K562 (cell line): ENCODE data around the gene PLCB4. TPM values are rescaled to one million over a fixed set of nuclear protein-coding genes. Genes with fewer than 3 reads are reported as not detected.

ENCODE experiments used
- ATAC-seq: fragments of 200-7000 bp; cut with Tn5 transposase; 3 replicates; pipeline ENCODE4 v1.9.1; 2020; ENCODE audit warnings: moderate library complexity
- BruUV-seq: library from RNA; stranded (reverse); fragments of 400-500 nt; replicated peaks from 2 replicates; lab custom pipeline; 2021; lab: Mats Ljungman, UMichigan
- CTCF ChIA-PET: fragments of 300-600 bp; formaldehyde crosslinking; extraction: SDS; loops from one replicate; lab custom pipeline; 2021; ENCODE audit warnings: low intra/inter-chr PET ratio; lab: Yijun Ruan, JAX
- POLR2A ChIA-PET: fragments of 300-600, 350-650 bp; sonication (Branson Sonifier 250); formaldehyde crosslinking; extraction: SDS; loops from one replicate; lab custom pipeline; 2021; ENCODE audit warnings: antibody characterized with exemption, inconsistent platforms; lab: Yijun Ruan, JAX
- DNase-seq, 4 experiments: peaks; one replicate each; pipeline versions ENCODE4 v3.0.0 to v3.0.0-alpha.2; 2011 to 2018; ENCODE audit warnings: low spot score in 3 of 4, mixed read lengths in 3 of 4; ENCODE audit errors: extremely low read depth in 1 of 4
- FAIRE-seq: peaks from 2 replicates; lab custom pipeline; 2011; peaks lifted over from hg19 to GRCh38; lab: Jason Lieb, UNC
- H2AFZ ChIP-seq: 2 replicates; pipeline ENCODE4 v1.6.0; 2011; ENCODE audit warnings: low read depth, low read length, control low read depth, inconsistent platforms
- H3K27ac ChIP-seq: fragments of 200-600 bp; 3 replicates; pipeline ENCODE4 v1.8.0; 2011; ENCODE audit warnings: low read depth, mild to moderate bottlenecking, control low read depth, inconsistent platforms, low read length, moderate library complexity, mixed read lengths; ENCODE audit errors: extremely low read depth
- H3K27me3 ChIP-seq, 2 experiments: fragments of 300-600 bp in 1 of 2; 2 replicates in 1 of 2; 3 replicates in 1 of 2; pipeline versions ENCODE4 v1.6.0 to v1.8.0; 2011; ENCODE audit warnings: inconsistent platforms in 2 of 2, low read length in 2 of 2, mild to moderate bottlenecking in 1 of 2, mixed read lengths in 1 of 2, moderate library complexity in 1 of 2; ENCODE audit not compliant: control insufficient read depth in 2 of 2, insufficient read depth in 2 of 2
- H3K36me3 ChIP-seq: fragments of 300-600 bp; 3 replicates; pipeline ENCODE4 v1.8.0; 2011; ENCODE audit warnings: mild to moderate bottlenecking, low read length, inconsistent platforms; ENCODE audit not compliant: control insufficient read depth, insufficient read depth
- H3K4me1 ChIP-seq, 2 experiments: fragments of 200-600 bp in 1 of 2; replicated peaks in 1 of 2; 2 replicates in 1 of 2; 3 replicates in 1 of 2; pipeline versions ENCODE4 v1.5.1 to v1.8.0; 2011; ENCODE audit warnings: inconsistent platforms in 2 of 2, low read length in 2 of 2, mild to moderate bottlenecking in 1 of 2, mixed read lengths in 1 of 2, moderate library complexity in 1 of 2; ENCODE audit not compliant: control insufficient read depth in 2 of 2, insufficient read depth in 2 of 2
- H3K4me2 ChIP-seq: 2 replicates; pipeline ENCODE4 v1.6.1; 2011; ENCODE audit warnings: low read length, control low read depth, inconsistent platforms, mixed read lengths; ENCODE audit not compliant: insufficient read depth
- H3K4me3 ChIP-seq: fragments of 200-600 bp; sonication (generic), shearing (Covaris generic); 2 replicates; pipeline ENCODE4 v1.5.1; 2016; ENCODE audit warnings: control low read depth, inconsistent platforms
- H3K79me2 ChIP-seq: fragments of 200-600 bp; 3 replicates; pipeline ENCODE4 v1.8.0; 2011; ENCODE audit warnings: low read length, inconsistent platforms; ENCODE audit not compliant: control insufficient read depth, insufficient read depth
- H3K9ac ChIP-seq, 2 experiments: 2 replicates each; pipeline versions ENCODE4 v1.6.0 to v1.6.1; 2011; ENCODE audit warnings: low read depth in 2 of 2, low read length in 2 of 2, control low read depth in 1 of 2, inconsistent platforms in 1 of 2, mild to moderate bottlenecking in 1 of 2, mixed read lengths in 1 of 2; ENCODE audit not compliant: insufficient read depth in 1 of 2
- H3K9me1 ChIP-seq: one replicate; pipeline ENCODE4 v1.6.0; 2011; ENCODE audit warnings: inconsistent platforms, mild to moderate bottlenecking, low read length, moderate library complexity; ENCODE audit not compliant: control insufficient read depth, insufficient read depth
- H3K9me3 ChIP-seq: replicated peaks from 2 replicates; pipeline ENCODE4 v1.5.1; 2011; ENCODE audit warnings: low read depth, low read length, inconsistent platforms; ENCODE audit not compliant: control insufficient read depth, insufficient read depth
- H4K20me1 ChIP-seq: replicated peaks from 2 replicates; pipeline ENCODE4 v1.6.1; 2011; ENCODE audit warnings: low read length, inconsistent platforms, mixed read lengths; ENCODE audit not compliant: control insufficient read depth, insufficient read depth
- BMI1 ChIP-seq: fragments of 150-350 bp; IDR thresholded peaks from 2 replicates; pipeline ENCODE4 v1.6.1; 2014; ENCODE audit warnings: low read length
- CBX3 ChIP-seq, 2 experiments: IDR thresholded peaks; 1 replicate in 1 of 2; 2 replicates in 1 of 2; pipeline ENCODE4 v1.6.1; 2012; ENCODE audit warnings: inconsistent platforms in 2 of 2, low read length in 2 of 2, borderline replicate concordance in 1 of 2, control low read depth in 1 of 2
- CHD1 ChIP-seq: fragments of 200-600 bp; sonication (generic); IDR thresholded peaks from one replicate; pipeline ENCODE4 v1.6.1; 2012; ENCODE audit warnings: mild to moderate bottlenecking, moderate library complexity, low read length, inconsistent platforms
- FOXK1 ChIP-seq: sonication (generic); formaldehyde crosslinking; IDR thresholded peaks from 2 replicates; pipeline ENCODE4 v1.8.0; 2022; ENCODE audit warnings: missing genetic modification reagents, mild to moderate bottlenecking, borderline replicate concordance
- HDAC8 ChIP-seq: fragments of 450-650 bp; IDR thresholded peaks from 2 replicates; pipeline ENCODE4 v1.6.1; 2016; ENCODE audit warnings: mild to moderate bottlenecking, missing genetic modification characterization, moderate library complexity, missing compliant biosample characterization
- HNRNPH1 ChIP-seq: fragments of 200-400 bp; formaldehyde crosslinking; optimal IDR thresholded peaks from 2 replicates; pipeline ENCODE3; 2017; ENCODE audit warnings: low read depth, mild to moderate bottlenecking, low read length, moderate library complexity
- KDM1A ChIP-seq, 2 experiments: fragments of 450-650 bp; IDR thresholded peaks; 2 replicates each; pipeline ENCODE4 v1.6.1; 2016; ENCODE audit warnings: mild to moderate bottlenecking in 2 of 2
- KDM2B ChIP-seq: fragments of 250-450 bp; sonication (Bioruptor Pico); IDR thresholded peaks from 2 replicates; pipeline ENCODE4 v1.8.0; 2021; ENCODE audit warnings: mild to moderate bottlenecking, moderate library complexity
- LEF1 ChIP-seq: fragments of 450-650 bp; IDR thresholded peaks from 2 replicates; pipeline ENCODE4 v1.6.1; 2016; ENCODE audit warnings: mild to moderate bottlenecking
- MEF2D ChIP-seq: conservative IDR thresholded peaks from 2 replicates; pipeline ENCODE4 v1.6.1; 2016; ENCODE audit warnings: low read depth, missing genetic modification characterization, missing compliant biosample characterization
- MTA3 ChIP-seq: fragments of 450-650 bp; formaldehyde crosslinking; IDR thresholded peaks from 2 replicates; pipeline ENCODE4 v1.6.1; 2017; ENCODE audit warnings: mild to moderate bottlenecking, borderline replicate concordance
- NR2F6 ChIP-seq: fragments of 450-650 bp; formaldehyde crosslinking; IDR thresholded peaks from 2 replicates; pipeline ENCODE4 v1.4.0; 2020; ENCODE audit warnings: mild to moderate bottlenecking
- RBM39 ChIP-seq: fragments of 200-400 bp; formaldehyde crosslinking; optimal IDR thresholded peaks from 2 replicates; pipeline ENCODE3; 2018; ENCODE audit warnings: low read depth, low read length
- RNF2 ChIP-seq: sonication (generic); IDR thresholded peaks from 2 replicates; pipeline ENCODE4 v1.6.1; 2016
- SNIP1 ChIP-seq: fragments of 450-650 bp; IDR thresholded peaks from 2 replicates; pipeline ENCODE4 v1.7.1; 2017; ENCODE audit warnings: low read depth, mild to moderate bottlenecking
- WHSC1 ChIP-seq: IDR thresholded peaks from one replicate; pipeline ENCODE4 v1.6.1; 2012; ENCODE audit warnings: low read length, control low read depth, inconsistent platforms
- ZNF384 ChIP-seq: IDR thresholded peaks from 2 replicates; pipeline ENCODE4 v1.6.1; 2012; ENCODE audit warnings: low read depth, low read length, improper control_type of control experiment
- whole genome bisulfite sequencing: fragments of 100-300 bp; shearing (Covaris generic); methylation state at CpG from one replicate; pipeline ENCODE4 v1.1.6; 2016; ENCODE audit warnings: low coverage, mixed read lengths; ENCODE audit not compliant: insufficient coverage; ENCODE audit errors: missing lambda C conversion rate; 5-methylcytosine and 5-hydroxymethylcytosine counted together
- in situ Hi-C: fragments of 300-500 bp; cut with MboI; formaldehyde crosslinking; loops from 4 replicates; pipeline ENCODE4 v1.15.0; 2018; ENCODE audit warnings: inconsistent platforms, mixed read lengths
- intact Hi-C: fragments of 100-400 bp; cut with micrococcal nuclease; formaldehyde crosslinking; loops from 2 replicates; pipeline ENCODE4 v1.14.2; 2022
- polyA plus RNA-seq, 8 experiments: library from polyadenylated mRNA; depleted of rRNA in 4 of 8; stranded (reverse) in 5 of 8; unstranded in 3 of 8; fragments of >200 nt; fragmentation: Nextera tagmentation in 2 of 8; fragmentation: Illumina TruSeq in 1 of 8; extraction: Ambion mirVana in 2 of 8; extraction: Trizol in 1 of 8; gene quantifications; 2 replicates each; pipeline versions ENCODE4 v1.2.1 to v1.2.3, GENCODE V29; 2011 to 2014; ENCODE audit warnings: inconsistent platforms in 1 of 8, missing spikeins in 1 of 8
- total RNA-seq, 7 experiments: library from RNA; depleted of rRNA in 6 of 7; stranded (reverse); fragments of >200 nt in 6 of 7; fragmentation: Illumina TruSeq in 2 of 7; extraction: Trizol in 2 of 7; gene quantifications; 2 replicates each; pipeline versions ENCODE4 v1.2.1 to v1.2.3, GENCODE V29; 2011 to 2021; ENCODE audit warnings: low replicate concordance in 1 of 7
- TF ChIP-seq, protein P1 (sequence below): fragments of 200-800 bp; sonication (Bioruptor generic); IDR thresholded peaks from 2 replicates; pipeline ENCODE4 v1.6.1; 2017; ENCODE audit warnings: missing genetic modification characterization, missing compliant biosample characterization

PLCB4 gene
- total and polyA plus RNA-seq, 9 of the 15 experiments (the other 6 are each of a cell fraction or from before 2014, with no cell fraction given) = 0.20 to 2.9 (median 0.52) TPM

DNA sequence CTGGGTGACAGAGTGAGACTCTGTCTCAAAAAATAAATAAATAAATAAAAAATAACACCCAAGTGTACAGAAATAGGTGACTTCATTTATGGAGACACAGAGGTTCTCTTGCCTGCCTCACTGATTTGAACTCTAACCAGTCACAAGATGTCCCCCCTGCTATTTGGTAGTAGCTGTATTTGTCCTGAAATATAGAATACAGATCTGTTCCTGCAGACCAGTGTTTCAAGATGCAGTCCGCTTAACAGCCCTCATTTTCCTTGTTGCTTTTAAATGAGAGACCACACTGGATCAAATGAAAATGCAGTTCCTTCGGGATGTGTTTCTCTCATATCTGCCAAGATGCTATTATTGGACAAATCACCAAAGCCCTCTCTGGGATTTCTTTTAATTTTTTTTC is 7.6 kb downstream of the PLCB4 start:
- no peaks in the 10 kb centered on the region for H3K27me3 ChIP-seq
- TF ChIP-seq MTA3 (no peak), SNIP1 (no peak), HNRNPH1 (no peak), KDM2B (CRISPR knock-in tag) (no peak), WHSC1 (no peak), ZNF384 (no peak), LEF1 (no peak), RNF2 (no peak), FOXK1 (CRISPR knock-in tag) (no peak), NR2F6 (CRISPR knock-in tag) (no peak), MEF2D (tag) (no peak), HDAC8 (tag) (no peak), CHD1 (no peak), CBX3 (IDR thresholded peaks at IDR 0.05; ENCODE audit: borderline replicate concordance in 1 of 2, low read length in 2 of 2) (no peak), RBM39 (no peak), BMI1 (no peak), KDM1A (IDR thresholded peaks at IDR 0.05) (no peak)
- TF ChIP-seq, protein P1, sequence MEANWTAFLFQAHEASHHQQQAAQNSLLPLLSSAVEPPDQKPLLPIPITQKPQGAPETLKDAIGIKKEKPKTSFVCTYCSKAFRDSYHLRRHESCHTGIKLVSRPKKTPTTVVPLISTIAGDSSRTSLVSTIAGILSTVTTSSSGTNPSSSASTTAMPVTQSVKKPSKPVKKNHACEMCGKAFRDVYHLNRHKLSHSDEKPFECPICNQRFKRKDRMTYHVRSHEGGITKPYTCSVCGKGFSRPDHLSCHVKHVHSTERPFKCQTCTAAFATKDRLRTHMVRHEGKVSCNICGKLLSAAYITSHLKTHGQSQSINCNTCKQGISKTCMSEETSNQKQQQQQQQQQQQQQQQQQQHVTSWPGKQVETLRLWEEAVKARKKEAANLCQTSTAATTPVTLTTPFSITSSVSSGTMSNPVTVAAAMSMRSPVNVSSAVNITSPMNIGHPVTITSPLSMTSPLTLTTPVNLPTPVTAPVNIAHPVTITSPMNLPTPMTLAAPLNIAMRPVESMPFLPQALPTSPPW = no peak
- H4K20me1 ChIP-seq = no peaks in the 10 kb centered on the region
- no peaks in the 10 kb centered on the region for H3K9me1 ChIP-seq
- intact Hi-C loops = no loop called here
- no peak overlapping the region for H3K4me3 ChIP-seq
- no peak for DNase-seq
- ChIA-PET CTCF (no interaction called here), POLR2A (no interaction called here)
- 28% methylated on average over 2 of the region's 2 CpGs for WGBS
- no TSS peak for BruUV-seq
- no peak for ATAC-seq
- no peaks in the 10 kb centered on the region for H3K36me3 ChIP-seq
- no peak overlapping the region for H2AFZ ChIP-seq
- no peaks in the 10 kb centered on the region for H3K9me3 ChIP-seq
- no peak overlapping the region for H3K27ac ChIP-seq
- H3K79me2 ChIP-seq = no peaks in the 10 kb centered on the region
- H3K4me1 ChIP-seq = no peaks in the 10 kb centered on the region; a peak in 3 of 5 replicates
- H3K4me2 ChIP-seq = no peak overlapping the region
- no peak overlapping the region for H3K9ac ChIP-seq
- no peak for FAIRE-seq
- in situ Hi-C loops = no loop called here
